ENCODE results near the gene ZNF200. TPM values are rescaled to one million over a fixed set of nuclear protein-coding genes. Genes with fewer than 3 reads are reported as not detected.
"Not testable (repeated sequence)": the region's sequence is repeated elsewhere in the genome, so short reads cannot be mapped to it uniquely, and the experiment has no call there.

The ZNF200 gene
- total RNA-seq, 3 donors from 2014 or later: 3.5 to 11.1 (median 9.2) TPM

DNA sequence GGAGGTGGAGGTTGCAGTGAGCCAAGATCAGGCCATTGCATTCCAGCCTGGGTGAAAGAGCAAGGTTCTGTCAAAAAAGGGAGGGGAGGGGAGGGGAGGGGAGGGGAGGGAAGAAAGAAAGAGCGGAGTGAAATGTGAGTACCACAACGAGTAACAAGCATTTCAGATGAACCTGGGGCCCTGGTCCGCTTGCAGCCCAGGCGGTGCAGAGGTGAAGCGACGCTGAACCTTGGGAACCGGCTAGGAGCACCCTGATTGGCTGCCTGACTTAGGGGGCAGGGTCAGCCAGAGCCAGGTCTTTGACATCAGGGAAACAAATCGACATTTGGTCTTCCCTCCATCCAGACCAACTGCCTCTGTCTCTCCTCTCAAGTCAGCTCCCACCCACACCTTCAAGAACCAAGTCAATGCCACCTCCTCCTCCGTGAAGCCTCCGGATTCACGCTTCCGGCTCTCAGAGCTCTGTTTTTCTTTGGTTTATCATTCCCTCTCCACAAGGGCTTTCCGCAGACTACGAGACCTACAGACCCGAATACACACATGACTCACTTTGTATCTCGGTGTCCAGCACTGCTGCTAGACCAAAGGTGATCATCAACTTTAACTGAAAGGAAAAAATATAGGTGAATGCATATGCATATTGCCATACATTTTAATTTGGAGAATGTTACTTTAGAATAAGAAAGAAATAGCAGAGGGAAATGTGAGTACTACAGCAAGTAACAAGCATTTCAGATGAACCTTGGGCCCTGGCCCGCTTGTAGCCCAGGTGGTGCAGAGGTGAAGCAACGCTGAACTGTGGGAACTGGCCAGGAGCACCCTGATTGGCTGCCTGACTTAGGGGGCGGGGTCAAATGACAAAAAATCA is 27.6 kb downstream of the ZNF200 start:
- H3K27me3 ChIP-seq: peaks cover 0 to 6% of the 10 kb centered on the region in 2 donors
- no peak for DNase-seq (ENCODE audit: low spot score in 2 of 2)
- no peak overlapping the region for H3K27ac ChIP-seq
- H3K9me3 ChIP-seq: peaks cover 23 to 25% of the 10 kb centered on the region in 2 donors
- H3K4me1 ChIP-seq: no peaks in the 10 kb centered on the region
- H3K4me3 ChIP-seq: no peak overlapping the region
- TF ChIP-seq, protein P1, sequence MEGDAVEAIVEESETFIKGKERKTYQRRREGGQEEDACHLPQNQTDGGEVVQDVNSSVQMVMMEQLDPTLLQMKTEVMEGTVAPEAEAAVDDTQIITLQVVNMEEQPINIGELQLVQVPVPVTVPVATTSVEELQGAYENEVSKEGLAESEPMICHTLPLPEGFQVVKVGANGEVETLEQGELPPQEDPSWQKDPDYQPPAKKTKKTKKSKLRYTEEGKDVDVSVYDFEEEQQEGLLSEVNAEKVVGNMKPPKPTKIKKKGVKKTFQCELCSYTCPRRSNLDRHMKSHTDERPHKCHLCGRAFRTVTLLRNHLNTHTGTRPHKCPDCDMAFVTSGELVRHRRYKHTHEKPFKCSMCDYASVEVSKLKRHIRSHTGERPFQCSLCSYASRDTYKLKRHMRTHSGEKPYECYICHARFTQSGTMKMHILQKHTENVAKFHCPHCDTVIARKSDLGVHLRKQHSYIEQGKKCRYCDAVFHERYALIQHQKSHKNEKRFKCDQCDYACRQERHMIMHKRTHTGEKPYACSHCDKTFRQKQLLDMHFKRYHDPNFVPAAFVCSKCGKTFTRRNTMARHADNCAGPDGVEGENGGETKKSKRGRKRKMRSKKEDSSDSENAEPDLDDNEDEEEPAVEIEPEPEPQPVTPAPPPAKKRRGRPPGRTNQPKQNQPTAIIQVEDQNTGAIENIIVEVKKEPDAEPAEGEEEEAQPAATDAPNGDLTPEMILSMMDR (IDR thresholded peaks at IDR 0.05): no peak
- TF ChIP-seq POLR2A (IDR thresholded peaks at IDR 0.05) (no peak), POLR2AphosphoS5 (IDR thresholded peaks at IDR 0.05) (no peak)
- H3K36me3 ChIP-seq: no peaks in the 10 kb centered on the region
- intact Hi-C loops (cut with DNase I; ENCODE audit: low total_unique reads): no loop called here

DNA sequence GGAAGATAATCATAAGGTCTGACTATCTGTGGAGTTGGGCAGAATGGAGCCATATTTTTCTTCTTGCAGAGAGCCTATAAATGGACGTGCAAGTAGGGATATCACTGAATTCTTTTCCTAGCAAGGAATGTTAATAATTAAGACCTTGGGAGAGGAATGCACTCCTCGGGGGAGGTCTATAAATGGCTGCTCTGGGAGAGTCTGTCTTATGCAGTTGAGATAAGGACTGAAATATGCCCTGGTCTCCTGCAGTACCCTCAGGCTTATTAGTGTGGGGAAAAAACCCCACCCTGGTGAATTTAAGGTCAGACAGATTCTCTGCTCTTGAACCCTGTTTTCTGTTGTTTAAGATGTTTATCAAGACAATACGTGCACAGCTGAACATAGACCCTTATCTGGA is 29.0 kb downstream of the ZNF200 start:
- intact Hi-C loops (cut with DNase I; ENCODE audit: low total_unique reads): not testable (repeated sequence)

DNA sequence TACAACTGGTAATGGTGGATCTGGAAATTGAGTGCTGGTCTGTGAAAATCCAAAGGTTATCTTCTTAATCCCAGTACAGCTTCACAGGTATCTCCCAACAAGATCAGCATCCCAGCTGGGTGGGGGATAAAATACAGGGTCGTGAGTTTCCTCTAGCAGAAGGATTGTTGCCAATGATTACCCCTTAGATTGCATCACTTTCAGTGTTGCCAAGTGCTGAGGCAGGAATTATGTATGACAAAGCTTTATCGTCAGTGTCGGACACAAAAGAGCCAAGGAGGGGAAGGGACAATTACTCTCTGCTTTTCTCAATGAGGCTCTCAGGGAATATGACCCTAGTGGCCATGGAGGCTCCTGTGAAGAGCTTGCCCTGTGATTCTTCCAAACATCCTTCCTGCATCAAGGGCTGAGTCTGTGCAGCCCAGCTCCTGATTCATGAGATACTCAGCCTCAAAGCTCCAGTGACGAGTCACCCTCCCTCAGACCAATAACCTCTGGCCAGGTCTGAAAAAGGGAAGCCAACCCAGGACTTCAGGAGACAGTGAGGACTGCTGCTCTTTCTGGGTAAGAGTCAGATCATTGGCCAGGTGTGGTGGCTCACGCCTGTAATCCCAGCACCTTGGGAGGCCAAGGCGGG is 31.9 kb downstream of the ZNF200 start:
- no peak for DNase-seq (ENCODE audit: low spot score in 2 of 2)
- TF ChIP-seq POLR2A (IDR thresholded peaks at IDR 0.05): no peak
- TF ChIP-seq POLR2AphosphoS5 (IDR thresholded peaks at IDR 0.05): no peak
- TF ChIP-seq, protein P1 (IDR thresholded peaks at IDR 0.05): no peak
- H3K4me1 ChIP-seq: no peaks in the 10 kb centered on the region
- no peak overlapping the region for H3K4me3 ChIP-seq
- H3K27ac ChIP-seq: no peak overlapping the region
- peaks cover 23 to 25% of the 10 kb centered on the region in 2 donors for H3K9me3 ChIP-seq
- no peaks in the 10 kb centered on the region for H3K36me3 ChIP-seq
- peaks cover 0 to 11% of the 10 kb centered on the region in 2 donors for H3K27me3 ChIP-seq
- intact Hi-C loops (cut with DNase I; ENCODE audit: low total_unique reads): no loop called here

More for the DNA sequence above, 29.0 kb downstream of the ZNF200 start:
- H3K27ac ChIP-seq; H3K36me3 ChIP-seq; H3K4me3 ChIP-seq; H3K27me3 ChIP-seq; H3K4me1 ChIP-seq; DNase-seq (ENCODE audit: low spot score in 2 of 2): not testable (repeated sequence)
- peaks cover 22 to 23% of the 10 kb centered on the region in 2 donors for H3K9me3 ChIP-seq

DNA sequence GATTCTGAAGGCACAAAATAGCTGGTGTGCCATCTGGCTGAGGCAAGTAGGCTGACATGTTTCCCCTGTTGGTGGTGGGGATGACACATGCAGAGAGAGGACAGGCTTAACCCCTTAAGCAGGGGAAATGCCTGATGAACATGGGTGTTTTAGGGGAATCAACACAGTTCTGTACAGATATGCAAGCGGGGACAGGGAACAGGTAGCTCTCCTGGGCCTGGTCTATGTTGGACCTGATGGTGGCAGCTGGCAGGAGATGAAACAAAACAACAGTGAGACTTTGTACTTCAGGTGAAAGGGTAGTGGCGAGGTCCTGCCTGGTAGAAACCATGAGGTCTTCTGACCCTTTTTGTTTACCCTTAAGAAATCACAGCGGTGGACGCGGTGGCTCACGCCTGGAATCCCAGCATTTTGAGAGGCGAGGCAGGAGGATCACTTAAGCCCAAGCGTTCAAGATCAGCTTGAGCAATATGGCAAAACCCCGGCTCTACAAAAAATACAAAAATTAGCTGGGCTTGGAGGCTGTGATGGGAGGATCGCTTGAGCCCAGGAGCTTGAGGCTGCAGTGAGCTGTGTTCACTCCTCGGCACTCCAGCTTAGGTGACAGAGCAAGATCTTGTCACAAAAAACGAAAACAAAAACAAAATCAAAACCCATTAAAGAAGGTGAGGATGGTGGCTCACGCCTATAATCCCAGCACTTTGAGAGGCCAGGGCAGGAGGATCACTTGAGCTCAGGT is 36.5 kb downstream of the ZNF200 start:
- TF ChIP-seq POLR2A (IDR thresholded peaks at IDR 0.05) (no peak), POLR2AphosphoS5 (IDR thresholded peaks at IDR 0.05) (no peak)
- TF ChIP-seq, protein P1 (IDR thresholded peaks at IDR 0.05): no peak
- H3K27me3 ChIP-seq: peaks cover 0 to 45% of the 10 kb centered on the region in 2 donors
- H3K4me1 ChIP-seq: no peaks in the 10 kb centered on the region
- H3K27ac ChIP-seq: no peak overlapping the region
- DNase-seq (ENCODE audit: low spot score in 2 of 2): no peak
- H3K9me3 ChIP-seq: peaks cover under 1 to 6% of the 10 kb centered on the region in 2 donors
- intact Hi-C loops (cut with DNase I; ENCODE audit: low total_unique reads): no loop called here
- no peak overlapping the region for H3K4me3 ChIP-seq
- H3K36me3 ChIP-seq: no peaks in the 10 kb centered on the region

DNA sequence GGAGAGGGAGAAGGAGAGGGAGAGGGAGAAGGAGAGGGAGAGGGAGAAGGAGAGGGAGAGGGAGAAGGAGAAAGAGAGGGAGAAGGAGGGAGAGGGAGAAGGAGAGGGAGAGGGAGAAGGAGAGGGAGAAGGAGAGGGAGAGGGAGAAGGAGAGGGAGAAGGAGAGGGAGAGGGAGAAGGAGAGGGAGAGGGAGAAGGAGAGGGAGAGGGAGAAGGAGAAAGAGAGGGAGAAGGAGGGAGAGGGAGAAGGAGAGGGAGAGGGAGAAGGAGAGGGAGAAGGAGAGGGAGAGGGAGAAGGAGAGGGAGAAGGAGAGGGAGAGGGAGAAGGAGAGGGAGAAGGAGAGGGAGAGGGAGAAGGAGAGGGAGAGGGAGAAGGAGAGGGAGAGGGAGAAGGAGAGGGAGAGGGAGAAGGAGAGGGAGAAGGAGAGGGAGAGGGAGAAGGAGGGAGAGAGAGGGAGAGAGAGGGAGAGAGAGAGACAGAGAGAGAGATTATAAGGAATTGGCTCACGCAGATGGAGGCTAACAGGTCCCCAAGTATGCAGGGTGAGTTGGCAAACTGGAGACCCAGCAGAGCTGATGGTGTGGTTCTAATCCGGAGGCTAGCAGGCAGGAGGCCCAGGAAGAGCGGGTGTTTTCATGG is 37.1 kb downstream of the ZNF200 start:
- H3K9me3 ChIP-seq; H3K4me3 ChIP-seq; intact Hi-C loops (cut with DNase I; ENCODE audit: low total_unique reads); H3K27ac ChIP-seq; H3K4me1 ChIP-seq; H3K36me3 ChIP-seq; DNase-seq (ENCODE audit: low spot score in 2 of 2): not testable (repeated sequence)
- peaks cover 0 to 51% of the 10 kb centered on the region in 2 donors for H3K27me3 ChIP-seq
